ENCODE results near the gene CC2D2A.
A peak's percentile ranks its signal among the peaks of the same experiment; 100 is the strongest.
"Not testable (repeated sequence)": the region's sequence is repeated elsewhere in the genome, so short reads cannot be mapped to it uniquely, and the experiment has no call there.

CC2D2A gene

DNA sequence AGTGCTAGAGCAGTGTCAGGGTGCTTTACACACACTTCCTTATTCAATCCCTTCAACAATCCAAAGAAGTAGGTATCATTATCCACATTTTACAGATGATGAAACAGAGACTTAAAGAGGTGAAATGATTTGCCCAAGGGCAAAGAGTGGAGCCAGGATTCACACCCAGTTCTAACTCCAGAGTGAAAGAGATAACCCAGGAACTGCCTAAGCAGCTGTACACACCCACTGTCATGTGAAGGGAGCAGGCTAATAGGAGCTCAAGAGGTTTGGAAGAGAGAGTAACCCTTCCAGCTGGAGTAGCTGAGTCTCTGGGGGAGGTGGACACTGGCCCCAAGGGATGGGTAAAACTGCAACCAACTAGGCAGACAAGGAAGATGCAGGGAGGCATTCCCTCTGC is 92.9 kb downstream of the CC2D2A start:
- no peak for DNase-seq

DNA sequence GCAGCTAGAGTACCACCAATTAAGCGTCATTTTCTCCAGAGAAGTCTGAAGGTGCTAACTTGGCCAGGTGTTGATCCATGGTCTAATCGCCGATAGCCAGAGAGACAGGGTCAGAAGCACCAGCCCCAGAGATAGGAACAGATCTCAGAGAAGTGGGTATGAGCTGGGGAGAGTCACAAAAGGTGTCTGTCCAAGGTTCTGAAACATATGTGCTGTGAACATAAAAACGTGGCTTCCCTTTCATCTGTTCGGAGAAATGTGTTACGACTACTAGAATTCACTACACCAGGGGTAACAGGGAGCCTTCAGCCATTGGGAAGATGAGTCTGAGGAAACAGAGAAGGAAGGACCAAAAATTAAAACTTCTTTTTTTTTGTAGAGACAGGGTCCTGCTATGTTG is 94.2 kb downstream of the CC2D2A start:
- no peak for DNase-seq

DNA sequence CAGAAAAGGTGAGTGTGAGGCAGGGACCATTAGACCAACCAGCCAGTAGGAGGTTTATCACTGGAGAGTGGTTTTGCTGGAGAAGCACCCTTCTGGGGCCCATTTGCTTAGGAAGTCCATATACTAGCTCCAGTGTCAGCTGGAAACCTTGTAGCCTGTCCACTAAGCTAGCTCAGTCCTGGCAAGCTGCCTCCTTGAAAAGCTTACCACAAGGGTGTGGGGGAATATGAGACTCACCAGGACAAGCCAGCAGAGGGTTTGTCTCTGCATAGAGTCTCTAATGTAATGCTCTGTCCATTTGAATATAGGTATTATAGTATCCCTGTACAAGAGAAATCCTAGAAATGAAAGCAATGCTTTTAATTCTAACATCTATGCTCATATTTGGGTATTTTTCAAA is 99.1 kb downstream of the CC2D2A start:
- no peak for DNase-seq

DNA sequence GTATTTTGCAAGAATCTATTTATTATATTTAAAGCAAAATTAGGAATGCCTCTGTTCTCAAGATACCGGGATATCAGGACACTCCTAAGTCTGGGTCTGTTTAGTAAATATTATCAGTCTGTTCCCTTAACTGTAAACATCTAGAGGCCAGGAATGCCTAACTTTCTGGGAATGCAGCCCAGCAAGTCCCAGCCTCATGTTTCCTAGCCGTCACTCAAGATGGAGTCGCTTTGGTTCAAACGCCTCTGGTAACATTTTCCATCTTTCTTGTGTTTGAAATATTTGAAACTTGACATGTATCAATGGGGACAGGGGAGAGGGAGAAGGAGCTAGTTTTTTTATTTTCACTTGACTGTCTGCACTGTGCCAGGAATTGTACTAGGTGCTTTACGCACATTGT is 100.1 kb downstream of the CC2D2A start:
- DNase-seq: no peak

DNA sequence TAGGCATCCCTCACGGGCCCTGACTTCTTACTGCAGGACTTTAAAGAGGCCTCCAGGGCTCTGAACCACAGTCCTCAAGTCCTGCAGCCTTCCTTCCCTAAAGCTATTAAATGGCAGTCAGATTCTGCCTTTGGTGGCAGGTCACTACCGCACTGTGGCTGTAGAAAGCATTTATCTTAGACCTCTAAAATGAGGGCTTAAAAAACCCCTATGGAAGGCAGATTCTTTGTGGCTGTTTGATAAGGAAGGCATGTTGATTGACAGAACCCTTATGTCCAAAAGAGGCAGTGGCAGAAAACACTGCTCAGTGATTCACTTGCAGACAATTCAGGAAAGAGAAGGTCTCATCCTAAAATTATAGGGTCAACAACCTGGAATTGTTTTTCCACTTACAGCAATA is 106.3 kb downstream of the CC2D2A start:
- DNase-seq: no peak

DNA sequence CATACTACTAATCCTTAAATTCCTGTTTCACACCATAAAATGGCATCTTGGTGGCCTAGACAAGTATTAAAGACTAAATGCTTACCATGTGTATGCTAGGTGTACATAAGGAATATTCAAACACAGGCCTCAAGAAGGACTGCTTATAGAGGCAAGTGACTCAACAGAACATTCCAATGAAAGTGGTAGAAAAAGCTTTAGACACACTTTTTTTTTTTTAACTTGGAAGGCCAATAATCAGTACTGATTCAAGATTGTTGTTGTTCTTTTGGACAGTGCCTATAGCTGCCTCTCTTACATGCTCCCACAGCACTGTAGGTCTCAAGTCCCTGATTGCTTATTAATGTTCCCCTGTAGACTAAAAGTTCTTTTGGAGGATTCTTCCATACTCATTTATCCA is 107.8 kb downstream of the CC2D2A start:
- no peak for DNase-seq

DNA sequence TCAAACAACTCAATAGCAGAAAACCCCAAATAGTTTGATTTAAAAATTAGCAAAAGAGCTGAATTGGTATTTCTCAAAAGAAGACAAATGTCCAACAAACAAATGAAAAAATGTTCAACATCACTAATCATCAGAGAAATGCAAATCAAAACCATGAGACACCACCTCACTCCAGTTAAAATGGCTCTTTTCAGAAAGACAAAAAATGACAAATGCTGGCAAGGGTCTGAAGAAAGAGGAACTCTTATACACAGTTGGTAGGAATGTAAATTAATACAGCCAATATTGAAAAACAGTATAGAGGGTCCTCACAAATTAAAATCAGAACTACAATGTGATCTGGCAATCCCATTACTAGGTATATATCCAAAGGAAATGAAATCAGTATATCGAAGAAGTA is 115.1 kb downstream of the CC2D2A start:
- DNase-seq: no peak

DNA sequence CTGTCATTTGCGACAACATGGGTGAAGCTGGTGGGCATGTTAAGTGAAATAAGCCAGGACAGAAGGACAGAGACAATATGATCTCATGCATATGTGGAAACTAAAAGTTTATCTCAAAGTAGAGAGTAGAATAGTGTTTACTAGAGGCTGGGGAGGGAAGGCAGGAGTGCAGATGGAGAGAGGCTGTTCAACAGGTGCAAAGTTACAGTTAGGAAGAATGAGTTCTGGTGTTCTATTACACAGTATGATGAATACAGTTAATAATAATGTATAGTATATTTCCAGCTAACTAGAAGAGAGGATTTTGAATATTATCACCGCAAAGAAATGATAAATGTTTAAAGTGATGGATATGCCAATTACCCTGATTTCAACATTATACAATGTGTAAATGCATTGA is 115.6 kb downstream of the CC2D2A start:
- no peak for DNase-seq

DNA sequence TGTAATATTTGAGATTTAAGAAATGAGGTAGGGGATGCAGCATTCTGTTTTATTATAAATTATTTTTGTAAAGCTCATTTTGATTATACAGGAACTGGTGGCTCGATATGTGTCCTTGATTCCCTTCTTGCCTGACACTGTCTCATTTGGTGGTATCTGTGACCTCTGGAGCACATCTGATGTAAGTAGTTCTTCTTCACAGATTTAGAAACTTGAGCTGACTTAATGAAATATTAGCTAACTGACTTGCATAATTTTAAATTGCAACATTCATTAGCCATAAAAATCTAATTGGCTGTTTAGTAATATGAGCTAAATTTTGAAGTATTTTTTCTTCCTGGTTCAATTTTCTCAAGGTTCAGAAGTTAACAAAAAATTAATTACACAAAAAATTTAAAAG is 116.4 kb downstream of the CC2D2A start:
- no peak for DNase-seq

DNA sequence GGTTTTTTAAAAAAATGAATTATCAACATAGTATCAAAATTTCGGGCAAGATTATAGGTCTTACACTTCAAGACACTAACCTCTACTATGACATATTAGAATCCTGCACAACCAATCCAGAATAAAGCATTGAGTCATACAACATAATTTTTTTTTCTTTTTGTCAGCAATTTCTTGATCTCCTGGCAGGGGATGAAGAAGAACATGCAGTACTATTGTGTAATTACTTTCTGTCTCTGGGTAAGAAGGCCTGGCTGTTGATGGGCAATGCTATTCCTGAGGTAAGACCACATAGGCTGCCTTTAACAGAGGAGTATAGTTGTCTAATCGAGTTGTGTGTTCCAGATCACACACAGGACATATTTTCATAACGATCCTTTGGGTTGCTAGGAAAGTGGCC is 118.0 kb downstream of the CC2D2A start:
- no peak for DNase-seq

DNA sequence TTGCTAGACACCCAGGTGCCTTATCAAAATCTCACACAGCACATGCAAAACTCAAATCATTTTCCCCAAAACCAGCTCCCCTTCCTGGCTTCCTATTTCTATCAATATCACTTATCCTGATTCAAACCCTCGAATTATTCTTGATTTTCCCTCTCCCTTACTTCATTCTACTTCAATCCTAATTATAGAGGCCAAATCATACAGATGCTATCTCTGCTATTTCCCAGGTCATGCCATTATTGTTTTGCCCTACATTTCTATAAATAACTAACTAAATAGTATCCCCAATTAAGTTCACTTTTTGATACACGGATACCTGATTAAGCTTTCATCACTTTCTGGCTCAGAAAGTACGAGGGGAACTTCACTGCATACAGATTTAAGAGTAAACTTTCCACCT is 123.1 kb downstream of the CC2D2A start:
- no peak for DNase-seq

DNA sequence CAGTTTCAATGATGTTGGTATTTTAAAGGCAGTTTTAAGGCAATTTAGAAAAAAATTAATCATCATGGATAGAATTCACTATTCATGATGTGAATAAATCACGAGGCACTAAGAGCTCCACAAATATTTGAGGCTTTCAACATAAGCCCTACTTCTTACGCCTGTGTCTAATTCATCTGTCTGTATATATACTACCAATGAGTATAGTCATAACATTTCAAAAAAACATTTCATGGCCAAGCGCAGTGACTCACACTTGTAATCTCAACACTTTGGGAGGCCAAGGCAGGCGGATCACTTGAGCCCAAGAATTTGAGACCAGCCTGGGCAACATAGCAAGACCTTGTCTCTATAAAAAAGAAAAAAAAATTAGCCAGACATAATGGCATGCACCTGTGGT is 129.0 kb downstream of the CC2D2A start:
- no peak for DNase-seq

DNA sequence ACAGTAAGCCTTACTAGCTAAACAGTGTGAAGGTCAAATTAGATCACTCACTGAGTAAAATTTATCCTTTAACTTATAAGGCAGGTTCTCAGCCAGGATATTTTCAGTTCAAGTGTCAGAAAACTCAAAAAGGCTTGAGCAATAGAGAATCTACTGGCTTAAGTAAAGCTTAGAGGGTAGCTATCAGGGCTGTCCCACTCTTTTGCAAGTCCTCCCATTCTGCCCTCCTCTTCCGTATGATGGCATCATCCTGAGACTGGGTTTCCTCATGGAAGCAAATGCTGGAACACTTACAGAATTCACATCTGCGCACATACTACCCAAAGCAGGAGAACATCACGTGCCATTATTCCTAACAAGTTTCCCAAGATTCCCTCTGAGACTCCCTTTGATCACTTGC is 130.5 kb downstream of the CC2D2A start:
- no peak for DNase-seq

DNA sequence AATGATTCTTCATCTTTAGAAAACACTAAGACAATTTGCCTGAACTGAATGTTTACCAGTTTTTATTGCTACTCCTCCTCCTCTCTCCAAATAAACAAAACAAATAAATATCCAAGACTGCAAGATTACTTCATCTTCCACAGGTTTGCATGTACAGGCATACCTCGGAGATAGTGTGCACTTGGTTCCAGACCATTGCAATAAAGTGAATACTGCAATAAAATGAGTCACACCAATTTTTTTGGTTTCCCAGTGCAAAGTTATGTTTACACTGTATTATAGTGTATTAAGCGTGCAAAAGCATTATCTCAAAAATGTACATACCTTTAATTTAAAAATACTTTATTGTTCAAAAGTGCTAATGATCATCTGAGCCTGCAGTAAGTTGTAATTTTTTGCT is 132.2 kb downstream of the CC2D2A start:
- no peak for DNase-seq

DNA sequence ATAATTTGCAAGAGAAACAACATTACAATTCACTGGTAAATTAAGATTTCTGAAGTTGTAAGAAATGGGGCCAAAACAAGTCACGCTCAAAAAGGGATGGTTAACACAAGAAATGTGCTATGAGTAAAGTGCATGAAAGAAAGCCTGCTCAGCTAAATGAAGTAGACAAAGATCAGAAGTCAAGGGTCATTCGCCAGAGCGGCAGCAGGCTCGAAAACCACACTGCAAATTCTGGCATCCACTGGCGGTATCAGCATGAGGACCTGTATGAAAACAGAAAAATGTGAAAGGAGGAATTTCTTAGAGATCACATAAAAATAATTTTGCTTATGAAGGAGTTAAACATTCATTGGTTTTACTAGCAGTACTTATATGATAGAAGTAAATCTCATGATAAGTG is 135.9 kb downstream of the CC2D2A start:
- DNase-seq: no peak

DNA sequence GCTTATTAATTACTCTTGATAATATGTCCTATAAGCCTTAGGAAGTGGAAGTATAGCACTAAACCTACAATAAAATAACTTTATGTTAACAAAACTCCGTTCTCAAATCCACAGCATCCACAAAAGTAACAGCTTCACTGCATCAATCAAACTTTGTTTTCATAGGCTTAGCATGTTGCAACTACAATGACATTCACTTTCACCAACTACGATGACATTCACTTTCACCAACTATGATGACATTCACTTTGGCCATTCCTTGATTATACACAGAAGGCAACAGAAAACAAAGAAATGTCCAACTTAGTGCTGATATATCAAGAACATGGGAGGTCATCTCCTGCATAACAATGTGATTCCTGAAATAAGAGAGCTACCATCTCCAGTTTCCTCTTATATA is 141.2 kb downstream of the CC2D2A start:
- DNase-seq: no peak

DNA sequence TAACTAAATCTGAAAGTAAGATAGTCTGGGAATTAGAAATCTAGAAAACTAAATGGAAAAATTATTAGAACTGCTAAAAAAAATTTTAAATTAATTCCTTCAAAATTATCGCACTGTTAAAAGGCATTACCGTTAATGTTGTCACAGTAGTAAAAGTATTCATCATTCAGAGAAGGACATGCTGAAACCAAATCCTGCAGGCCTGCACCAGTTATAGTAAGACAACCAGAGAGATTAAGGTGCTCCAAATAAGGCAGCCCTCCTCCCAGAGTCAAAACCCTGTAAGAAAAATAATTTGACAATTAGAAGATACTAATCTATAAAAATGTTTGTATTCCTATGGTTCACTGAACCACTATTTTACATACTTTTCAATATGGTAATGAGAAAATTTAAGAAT is 142.5 kb downstream of the CC2D2A start:
- DNase-seq: no peak

DNA sequence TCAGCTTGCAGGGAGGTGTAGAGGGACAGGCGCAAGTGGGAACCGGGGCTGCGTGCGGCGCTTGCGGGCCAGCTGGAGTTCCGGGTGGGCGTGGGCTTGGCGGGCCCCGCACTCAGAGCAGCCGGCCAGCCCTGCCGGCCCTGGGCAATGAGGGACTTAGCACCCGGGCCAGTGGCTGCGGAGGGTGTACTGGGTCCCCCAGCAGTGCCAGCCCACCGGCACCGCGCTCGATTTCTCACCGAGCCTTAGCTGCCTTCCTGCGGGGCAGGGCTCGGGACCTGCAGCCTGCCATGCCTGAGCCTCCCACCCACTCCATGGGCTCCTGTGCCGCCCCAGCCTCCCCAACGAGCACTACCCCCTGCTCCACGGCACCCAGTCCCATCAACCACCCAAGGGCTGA is 145.2 kb downstream of the CC2D2A start:
- not testable (repeated sequence) for DNase-seq

DNA sequence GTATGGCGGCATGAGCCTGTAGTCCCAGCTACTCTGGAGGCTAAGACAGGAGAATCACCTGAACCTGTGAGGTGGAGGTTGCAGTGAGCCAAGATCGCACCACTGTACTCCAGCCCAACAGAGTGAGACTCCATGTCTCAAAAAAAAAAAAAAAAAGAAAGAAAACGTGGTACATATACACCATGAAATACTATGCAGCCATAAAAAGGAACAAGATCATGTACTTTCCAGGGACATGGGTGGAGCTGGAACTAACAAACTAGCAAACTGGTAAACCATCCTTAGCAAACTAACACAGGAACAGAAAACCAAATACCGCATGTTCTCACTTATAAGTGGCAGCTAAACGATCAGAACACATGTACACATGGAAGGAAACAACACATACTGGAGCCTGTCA is 147.7 kb downstream of the CC2D2A start:
- DNase-seq: not testable (repeated sequence)

DNA sequence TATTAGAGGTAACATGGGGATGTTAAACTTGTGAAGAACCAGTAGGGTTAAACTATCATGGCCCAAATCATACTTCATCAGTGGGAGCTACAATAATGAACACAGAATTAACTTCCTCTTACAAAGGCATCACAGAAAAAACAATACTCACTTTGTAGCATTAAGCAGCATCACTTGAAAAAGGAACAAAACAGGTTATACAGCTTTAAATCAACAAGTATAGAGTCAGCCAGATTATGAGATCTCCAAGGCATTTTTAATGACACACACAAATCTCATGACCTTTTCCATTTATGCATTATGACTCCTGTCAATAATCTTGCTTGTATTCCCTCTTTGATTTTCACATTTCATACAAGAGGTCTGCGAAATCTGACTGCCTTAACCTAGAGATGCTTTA is 167.1 kb downstream of the CC2D2A start:
- DNase-seq: no peak

DNA sequence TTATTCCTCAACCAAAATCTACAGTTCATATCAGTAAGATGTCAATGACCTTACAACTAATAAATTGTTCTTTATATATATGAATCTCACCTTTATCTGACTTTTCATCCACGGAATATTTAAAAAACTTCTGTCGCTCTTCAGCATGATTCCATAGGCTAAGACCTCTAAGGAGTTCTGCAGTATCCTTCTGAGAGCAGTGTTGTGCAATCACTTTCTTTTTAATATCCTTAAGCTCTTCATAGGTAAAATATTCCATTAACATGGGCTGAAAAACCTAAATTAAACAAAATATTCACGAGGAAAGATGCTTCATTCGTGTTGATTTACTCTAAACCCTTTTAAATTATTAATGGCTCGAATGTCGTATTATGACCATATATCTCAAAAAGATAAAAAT is 168.7 kb downstream of the CC2D2A start:
- no peak for DNase-seq

DNA sequence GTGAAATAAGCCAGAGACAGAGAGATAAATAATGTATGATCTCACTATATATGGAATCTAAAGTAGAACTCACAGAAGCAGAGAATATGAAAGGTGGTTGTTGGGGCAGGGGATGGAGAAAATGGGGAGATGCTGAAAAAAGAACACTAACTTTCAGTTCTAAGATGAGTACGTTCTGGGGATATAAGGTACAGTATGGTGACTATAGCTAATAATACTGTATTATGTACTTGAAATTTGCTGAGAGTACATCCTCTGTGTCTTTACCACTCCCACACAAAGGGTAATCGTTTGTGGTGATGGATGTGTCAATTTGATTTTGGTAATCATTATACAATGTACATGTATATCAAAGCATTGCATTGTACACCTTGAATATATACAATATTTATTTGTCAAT is 178.9 kb downstream of the CC2D2A start:
- no peak for DNase-seq

DNA sequence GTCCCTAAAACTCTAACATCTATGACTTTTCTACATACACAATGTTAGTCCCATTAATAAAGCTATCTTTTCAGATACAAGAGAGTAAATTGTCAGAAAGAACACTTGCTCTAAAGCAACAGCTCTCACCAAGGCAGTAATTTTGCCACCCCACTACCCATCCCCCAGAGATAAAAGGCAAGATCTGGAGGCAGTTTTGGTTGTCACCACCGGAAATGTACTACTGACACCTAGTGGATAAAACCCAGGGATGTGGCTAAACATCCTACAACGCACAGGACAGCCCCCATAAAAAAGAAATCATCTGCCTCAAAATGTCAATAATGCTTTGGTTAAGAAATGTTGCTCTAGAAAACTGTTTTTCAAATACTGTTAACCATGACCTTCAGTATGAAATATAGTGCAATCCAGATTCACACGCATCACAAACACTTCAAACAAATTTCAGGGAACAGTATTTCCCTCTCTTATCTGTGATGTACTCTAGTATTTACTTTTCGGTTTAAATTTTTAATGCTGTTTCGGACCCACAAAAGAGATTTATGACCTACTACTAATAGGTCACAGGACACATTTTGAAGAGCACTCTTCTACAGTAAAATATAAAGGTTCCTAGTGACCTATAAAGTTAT is 180.3 kb downstream of the CC2D2A start:
- peak; percentile 65 for DNase-seq

Data from NCI-H69 (cell line).